NOMO-1 treated with DMSO at 0.1 percent for 48 hours (cell line): ENCODE results near the gene USP17L22.
"Not testable (repeated sequence)": the region's sequence is repeated elsewhere in the genome, so short reads cannot be mapped to it uniquely, and the experiment has no call there.

Experiments
- DNase-seq: peaks from one replicate; lab custom pipeline; 2025; ENCODE audit not compliant: unreplicated experiment; lab: John Stamatoyannopoulos, UW

USP17L22 gene, protein sequence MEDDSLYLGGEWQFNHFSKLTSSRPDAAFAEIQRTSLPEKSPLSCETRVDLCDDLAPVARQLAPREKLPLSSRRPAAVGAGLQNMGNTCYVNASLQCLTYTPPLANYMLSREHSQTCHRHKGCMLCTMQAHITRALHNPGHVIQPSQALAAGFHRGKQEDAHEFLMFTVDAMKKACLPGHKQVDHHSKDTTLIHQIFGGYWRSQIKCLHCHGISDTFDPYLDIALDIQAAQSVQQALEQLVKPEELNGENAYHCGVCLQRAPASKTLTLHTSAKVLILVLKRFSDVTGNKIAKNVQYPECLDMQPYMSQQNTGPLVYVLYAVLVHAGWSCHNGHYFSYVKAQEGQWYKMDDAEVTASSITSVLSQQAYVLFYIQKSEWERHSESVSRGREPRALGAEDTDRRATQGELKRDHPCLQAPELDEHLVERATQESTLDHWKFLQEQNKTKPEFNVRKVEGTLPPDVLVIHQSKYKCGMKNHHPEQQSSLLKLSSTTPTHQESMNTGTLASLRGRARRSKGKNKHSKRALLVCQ

DNA sequence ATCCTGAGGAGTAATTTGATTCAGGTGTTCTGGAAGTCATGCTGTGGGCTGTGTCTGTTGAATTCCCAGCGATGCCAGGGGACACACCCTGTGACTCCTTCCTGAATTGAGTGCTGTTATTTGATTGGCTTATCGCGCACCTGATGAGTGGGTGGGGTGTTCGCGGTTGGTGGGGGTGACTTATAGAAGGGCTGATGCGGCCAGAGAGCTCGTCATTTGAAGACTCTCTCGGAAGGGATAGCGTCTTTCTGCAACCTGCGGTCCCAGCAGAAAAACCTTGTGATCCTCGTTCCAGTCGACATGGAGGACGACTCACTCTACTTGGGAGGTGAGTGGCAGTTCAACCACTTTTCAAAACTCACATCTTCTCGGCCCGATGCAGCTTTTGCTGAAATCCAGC lies at the start of gene USP17L22:
Gene USP17L22 (plus strand): TSS at position 301 of the 400 bp plus-strand sequence. CDS start 0 bp downstream, at position 301.
- not testable (repeated sequence) for DNase-seq

DNA sequence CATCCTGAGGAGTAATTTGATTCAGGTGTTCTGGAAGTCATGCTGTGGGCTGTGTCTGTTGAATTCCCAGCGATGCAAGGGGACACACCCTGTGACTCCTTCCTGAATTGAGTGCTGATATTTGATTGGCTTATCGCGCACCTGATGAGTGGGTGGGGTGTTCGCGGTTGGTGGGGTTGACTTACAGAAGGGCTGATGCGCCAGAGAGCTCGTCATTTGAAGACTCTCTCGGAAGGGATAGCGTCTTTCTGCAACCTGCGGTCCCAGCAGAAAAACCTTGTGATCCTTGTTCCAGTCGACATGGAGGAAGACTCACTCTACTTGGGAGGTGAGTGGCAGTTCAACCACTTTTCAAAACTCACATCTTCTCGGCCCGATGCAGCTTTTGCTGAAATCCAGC lies 47.6 kb upstream of the USP17L22 start, which contains the start of gene USP17L12:
Gene USP17L12 (plus strand): TSS at position 301 of the 400 bp plus-strand sequence. CDS start 0 bp downstream, at position 301.
- not testable (repeated sequence) for DNase-seq

DNA sequence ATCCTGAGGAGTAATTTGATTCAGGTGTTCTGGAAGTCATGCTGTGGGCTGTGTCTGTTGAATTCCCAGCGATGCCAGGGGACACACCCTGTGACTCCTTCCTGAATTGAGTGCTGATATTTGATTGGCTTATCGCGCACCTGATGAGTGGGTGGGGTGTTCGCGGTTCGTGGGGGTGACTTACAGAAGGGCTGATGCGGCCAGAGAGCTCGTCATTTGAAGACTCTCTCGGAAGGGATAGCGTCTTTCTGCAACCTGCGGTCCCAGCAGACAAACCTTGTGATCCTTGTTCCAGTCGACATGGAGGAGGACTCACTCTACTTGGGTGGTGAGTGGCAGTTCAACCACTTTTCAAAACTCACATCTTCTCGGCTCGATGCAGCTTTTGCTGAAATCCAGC lies 42.8 kb upstream of the USP17L22 start, which contains the start of gene USP17L13:
Gene USP17L13 (plus strand): TSS at position 301 of the 400 bp plus-strand sequence. CDS start 0 bp downstream, at position 301.
- DNase-seq, result not testable (repeated sequence)

DNA sequence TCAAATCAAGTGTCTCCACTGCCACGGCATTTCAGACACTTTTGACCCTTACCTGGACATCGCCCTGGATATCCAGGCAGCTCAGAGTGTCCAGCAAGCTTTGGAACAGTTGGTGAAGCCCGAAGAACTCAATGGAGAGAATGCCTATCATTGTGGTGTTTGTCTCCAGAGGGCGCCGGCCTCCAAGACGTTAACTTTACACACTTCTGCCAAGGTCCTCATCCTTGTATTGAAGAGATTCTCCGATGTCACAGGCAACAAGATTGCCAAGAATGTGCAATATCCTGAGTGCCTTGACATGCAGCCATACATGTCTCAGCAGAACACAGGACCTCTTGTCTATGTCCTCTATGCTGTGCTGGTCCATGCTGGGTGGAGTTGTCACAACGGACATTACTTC lies 37.2 kb upstream of the USP17L22 start:
- not testable (repeated sequence) for DNase-seq

DNA sequence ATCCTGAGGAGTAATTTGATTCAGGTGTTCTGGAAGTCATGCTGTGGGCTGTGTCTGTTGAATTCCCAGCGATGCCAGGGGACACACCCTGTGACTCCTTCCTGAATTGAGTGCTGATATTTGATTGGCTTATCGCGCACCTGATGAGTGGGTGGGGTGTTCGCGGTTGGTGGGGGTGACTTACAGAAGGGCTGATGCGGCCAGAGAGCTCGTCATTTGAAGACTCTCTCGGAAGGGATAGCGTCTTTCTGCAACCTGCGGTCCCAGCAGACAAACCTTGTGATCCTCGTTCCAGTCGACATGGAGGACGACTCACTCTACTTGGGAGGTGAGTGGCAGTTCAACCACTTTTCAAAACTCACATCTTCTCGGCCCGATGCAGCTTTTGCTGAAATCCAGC lies 33.3 kb upstream of the USP17L22 start, which contains the start of gene USP17L15:
Gene USP17L15 (plus strand): TSS at position 301 of the 400 bp plus-strand sequence. CDS start 0 bp downstream, at position 301.
- not testable (repeated sequence) for DNase-seq

DNA sequence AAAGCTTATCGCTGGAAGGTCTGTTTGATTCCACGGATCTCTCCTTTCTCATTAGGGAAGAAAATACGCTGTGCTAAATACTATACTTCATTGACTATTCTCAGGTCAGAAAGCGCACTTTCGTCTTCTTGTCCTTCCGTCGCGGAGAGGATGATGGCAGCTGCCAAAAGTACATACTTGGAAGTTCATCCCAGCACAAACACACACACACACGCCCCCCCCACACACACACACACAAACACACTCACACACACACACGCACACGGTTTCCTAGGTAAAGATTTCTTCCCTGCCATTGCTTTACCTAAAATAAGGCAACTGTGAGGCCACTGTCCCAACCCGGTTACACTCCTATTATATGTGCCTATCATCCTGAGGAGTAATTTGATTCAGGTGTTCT lies 29.0 kb upstream of the USP17L22 start:
- not testable (repeated sequence) for DNase-seq

DNA sequence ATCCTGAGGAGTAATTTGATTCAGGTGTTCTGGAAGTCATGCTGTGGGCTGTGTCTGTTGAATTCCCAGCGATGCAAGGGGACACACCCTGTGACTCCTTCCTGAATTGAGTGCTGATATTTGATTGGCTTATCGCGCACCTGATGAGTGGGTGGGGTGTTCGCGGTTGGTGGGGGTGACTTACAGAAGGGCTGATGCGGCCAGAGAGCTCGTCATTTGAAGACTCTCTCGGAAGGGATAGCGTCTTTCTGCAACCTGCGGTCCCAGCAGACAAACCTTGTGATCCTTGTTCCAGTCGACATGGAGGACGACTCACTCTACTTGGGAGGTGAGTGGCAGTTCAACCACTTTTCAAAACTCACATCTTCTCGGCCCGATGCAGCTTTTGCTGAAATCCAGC lies 23.8 kb upstream of the USP17L22 start, which contains the start of gene USP17L17:
Gene USP17L17 (plus strand): TSS at position 301 of the 400 bp plus-strand sequence. CDS start 0 bp downstream, at position 301.
- not testable (repeated sequence) for DNase-seq

DNA sequence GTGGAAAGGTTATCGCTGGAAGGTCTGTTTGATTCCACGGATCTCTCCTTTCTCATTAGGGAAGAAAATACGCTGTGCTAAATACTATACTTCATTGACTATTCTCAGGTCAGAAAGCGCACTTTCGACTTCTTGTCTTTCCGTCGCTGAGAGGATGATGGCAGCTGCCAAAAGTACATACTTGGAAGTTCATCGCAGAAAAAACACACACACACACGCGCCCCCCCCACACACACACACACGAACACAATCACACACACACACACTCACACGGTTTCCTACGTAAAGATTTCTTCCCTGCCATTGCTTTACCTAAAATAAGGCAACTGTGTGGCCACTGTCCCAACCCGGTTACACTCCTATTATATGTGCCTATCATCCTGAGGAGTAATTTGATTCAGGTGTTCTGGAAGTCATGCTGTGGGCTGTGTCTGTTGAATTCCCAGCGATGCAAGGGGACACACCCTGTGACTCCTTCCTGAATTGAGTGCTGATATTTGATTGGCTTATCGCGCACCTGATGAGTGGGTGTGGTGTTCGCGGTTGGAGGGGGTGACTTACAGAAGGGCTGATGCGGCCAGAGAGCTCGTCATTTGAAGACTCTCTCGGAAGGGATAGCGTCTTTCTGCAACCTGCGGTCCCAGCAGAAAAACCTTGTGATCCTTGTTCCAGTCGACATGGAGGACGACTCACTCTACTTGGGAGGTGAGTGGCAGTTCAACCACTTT lies 19.3 kb upstream of the USP17L22 start, which contains the start of gene USP17L18:
Gene USP17L18 (plus strand): TSS at position 678 of the 728 bp plus-strand sequence. CDS start 0 bp downstream, at position 678.
- not testable (repeated sequence) for DNase-seq

DNA sequence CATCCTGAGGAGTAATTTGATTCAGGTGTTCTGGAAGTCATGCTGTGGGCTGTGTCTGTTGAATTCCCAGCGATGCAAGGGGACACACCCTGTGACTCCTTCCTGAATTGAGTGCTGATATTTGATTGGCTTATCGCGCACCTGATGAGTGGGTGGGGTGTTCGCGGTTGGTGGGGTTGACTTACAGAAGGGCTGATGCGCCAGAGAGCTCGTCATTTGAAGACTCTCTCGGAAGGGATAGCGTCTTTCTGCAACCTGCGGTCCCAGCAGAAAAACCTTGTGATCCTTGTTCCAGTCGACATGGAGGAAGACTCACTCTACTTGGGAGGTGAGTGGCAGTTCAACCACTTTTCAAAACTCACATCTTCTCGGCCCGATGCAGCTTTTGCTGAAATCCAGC lies 14.3 kb upstream of the USP17L22 start, which contains the start of gene USP17L19:
Gene USP17L19 (plus strand): TSS at position 301 of the 400 bp plus-strand sequence. CDS start 0 bp downstream, at position 301.
- DNase-seq, result not testable (repeated sequence)

DNA sequence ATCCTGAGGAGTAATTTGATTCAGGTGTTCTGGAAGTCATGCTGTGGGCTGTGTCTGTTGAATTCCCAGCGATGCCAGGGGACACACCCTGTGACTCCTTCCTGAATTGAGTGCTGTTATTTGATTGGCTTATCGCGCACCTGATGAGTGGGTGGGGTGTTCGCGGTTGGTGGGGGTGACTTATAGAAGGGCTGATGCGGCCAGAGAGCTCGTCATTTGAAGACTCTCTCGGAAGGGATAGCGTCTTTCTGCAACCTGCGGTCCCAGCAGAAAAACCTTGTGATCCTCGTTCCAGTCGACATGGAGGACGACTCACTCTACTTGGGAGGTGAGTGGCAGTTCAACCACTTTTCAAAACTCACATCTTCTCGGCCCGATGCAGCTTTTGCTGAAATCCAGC lies 9.6 kb upstream of the USP17L22 start, which contains the start of gene USP17L20:
Gene USP17L20 (plus strand): TSS at position 301 of the 400 bp plus-strand sequence. CDS start 0 bp downstream, at position 301.
- not testable (repeated sequence) for DNase-seq

DNA sequence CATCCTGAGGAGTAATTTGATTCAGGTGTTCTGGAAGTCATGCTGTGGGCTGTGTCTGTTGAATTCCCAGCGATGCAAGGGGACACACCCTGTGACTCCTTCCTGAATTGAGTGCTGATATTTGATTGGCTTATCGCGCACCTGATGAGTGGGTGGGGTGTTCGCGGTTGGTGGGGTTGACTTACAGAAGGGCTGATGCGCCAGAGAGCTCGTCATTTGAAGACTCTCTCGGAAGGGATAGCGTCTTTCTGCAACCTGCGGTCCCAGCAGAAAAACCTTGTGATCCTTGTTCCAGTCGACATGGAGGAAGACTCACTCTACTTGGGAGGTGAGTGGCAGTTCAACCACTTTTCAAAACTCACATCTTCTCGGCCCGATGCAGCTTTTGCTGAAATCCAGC lies 4.8 kb upstream of the USP17L22 start, which contains the start of gene USP17L21:
Gene USP17L21 (plus strand): TSS at position 301 of the 400 bp plus-strand sequence. CDS start 0 bp downstream, at position 301.
- DNase-seq, result not testable (repeated sequence)

DNA sequence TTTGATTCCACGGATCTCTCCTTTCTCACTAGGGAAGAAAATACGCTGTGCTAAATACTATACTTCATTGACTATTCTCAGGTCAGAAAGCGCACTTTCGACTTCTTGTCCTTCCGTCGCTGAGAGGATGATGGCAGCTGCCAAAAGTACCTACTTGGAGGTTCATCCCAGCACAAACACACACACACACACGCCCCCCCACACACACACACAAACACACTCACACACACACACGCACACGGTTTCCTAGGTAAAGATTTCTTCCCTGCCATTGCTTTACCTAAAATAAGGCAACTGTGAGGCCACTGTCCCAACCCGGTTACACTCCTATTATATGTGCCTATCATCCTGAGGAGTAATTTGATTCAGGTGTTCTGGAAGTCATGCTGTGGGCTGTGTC lies 4.3 kb downstream of the USP17L22 start:
- not testable (repeated sequence) for DNase-seq
